ENCODE measurements around the gene LRRC4C.
"Not testable (repeated sequence)": the region's sequence is repeated elsewhere in the genome, so short reads cannot be mapped to it uniquely, and the experiment has no call there.

The LRRC4C gene

DNA sequence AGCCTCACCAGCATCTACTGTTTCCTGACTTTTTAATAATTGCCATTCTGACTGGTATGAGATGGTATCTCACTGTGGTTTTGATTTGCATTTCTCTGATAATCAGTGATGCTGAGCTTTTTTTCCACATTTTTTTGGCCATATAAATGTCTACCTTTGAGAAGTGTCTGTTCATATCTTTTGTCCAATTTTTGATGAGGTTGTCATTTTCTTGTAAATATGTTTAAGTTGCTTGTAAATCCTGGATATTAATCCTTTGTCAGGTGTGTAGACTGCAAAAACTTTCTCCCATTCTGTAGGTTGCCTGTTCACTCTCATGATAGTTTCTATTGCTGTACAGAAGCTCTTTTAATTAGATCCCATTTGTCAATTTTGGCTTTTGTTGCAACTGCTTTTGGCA is 439.8 kb downstream of the LRRC4C start:
- not testable (repeated sequence) for H4K91ac ChIP-seq (ENCODE audit: low read length); H3K9ac ChIP-seq (ENCODE audit: low read length); H2BK120ac ChIP-seq (ENCODE audit: low read depth, low read length); H3K23ac ChIP-seq (ENCODE audit: low read length in 2 of 2); H3K27me3 ChIP-seq (ENCODE audit: control insufficient read depth in 1 of 2, insufficient read depth in 1 of 2, low read length in 2 of 2); H4K8ac ChIP-seq (ENCODE audit: low read length); H3K14ac ChIP-seq (ENCODE audit: low read length in 2 of 2); H3K4me1 ChIP-seq (ENCODE audit: control insufficient read depth, insufficient read depth, low read depth, low read length); H3K4me3 ChIP-seq (ENCODE audit: insufficient read depth in 1 of 2, low read depth in 1 of 2, low read length in 2 of 2); H2AK5ac ChIP-seq (ENCODE audit: low read length, severe bottlenecking); H2AFZ ChIP-seq (ENCODE audit: low read depth, low read length); H3K27ac ChIP-seq (ENCODE audit: low read length, poor library complexity, severe bottlenecking); H3K79me1 ChIP-seq (replicated peaks; ENCODE audit: low read length, poor library complexity, severe bottlenecking); H3K18ac ChIP-seq (ENCODE audit: low read depth in 1 of 2, low read length in 2 of 2); H3K4ac ChIP-seq (ENCODE audit: low read depth in 1 of 2, low read length in 2 of 2); H2BK15ac ChIP-seq (ENCODE audit: low read depth, poor library complexity, severe bottlenecking); H2BK5ac ChIP-seq (ENCODE audit: low read depth, low read length, poor library complexity, severe bottlenecking); H3K36me3 ChIP-seq (ENCODE audit: control insufficient read depth in 1 of 2, insufficient read depth in 2 of 2, low read depth in 1 of 2, low read length in 2 of 2); H3K9me3 ChIP-seq (ENCODE audit: control insufficient read depth, low read length); H2BK12ac ChIP-seq (ENCODE audit: low read length in 2 of 2); DNase-seq; H3K4me2 ChIP-seq (ENCODE audit: low read length, poor library complexity, severe bottlenecking)

DNA sequence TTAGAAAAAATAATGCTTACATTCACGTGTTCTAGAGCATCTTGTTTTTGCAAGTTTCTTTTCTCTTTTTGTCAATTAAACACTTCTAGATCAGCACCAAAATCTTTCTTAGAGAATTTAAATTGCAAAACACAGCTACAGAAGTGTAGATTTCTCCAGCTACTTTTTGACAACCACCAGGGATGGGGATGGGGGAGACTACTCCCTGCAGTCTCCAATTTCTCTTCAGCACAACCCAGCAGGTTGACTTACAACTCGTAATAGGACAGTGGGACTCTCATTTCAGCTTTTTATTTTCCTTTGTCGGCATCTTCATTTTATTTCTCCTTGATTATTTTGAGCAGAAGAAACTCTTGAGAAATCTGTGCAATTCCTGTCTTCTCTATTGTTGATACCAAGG is 441.2 kb downstream of the LRRC4C start:
- Histone ChIP-seq H4K91ac (ENCODE audit: low read length) (no peak overlapping the region), H3K14ac (ENCODE audit: low read length in 2 of 2) (no peak overlapping the region), H2BK5ac (ENCODE audit: low read depth, low read length, poor library complexity, severe bottlenecking) (no peak overlapping the region), H2AK5ac (ENCODE audit: low read length, severe bottlenecking) (no peak overlapping the region), H3K4me2 (ENCODE audit: low read length, poor library complexity, severe bottlenecking) (no peak overlapping the region), H3K79me1 (replicated peaks; ENCODE audit: low read length, poor library complexity, severe bottlenecking) (no peaks in the 10 kb centered on the region), H3K27me3 (ENCODE audit: control insufficient read depth in 1 of 2, insufficient read depth in 1 of 2, low read length in 2 of 2) (no peaks in the 10 kb centered on the region), H3K9me3 (ENCODE audit: control insufficient read depth, low read length) (peaks cover 3% of the 10 kb centered on the region), H2AFZ (ENCODE audit: low read depth, low read length) (no peak overlapping the region), H2BK15ac (ENCODE audit: low read depth, poor library complexity, severe bottlenecking) (no peak overlapping the region), H3K27ac (ENCODE audit: low read length, poor library complexity, severe bottlenecking) (no peak overlapping the region), H2BK120ac (ENCODE audit: low read depth, low read length) (no peak overlapping the region), H3K9ac (ENCODE audit: low read length) (no peak overlapping the region), H3K18ac (ENCODE audit: low read depth in 1 of 2, low read length in 2 of 2) (no peak overlapping the region), H4K8ac (ENCODE audit: low read length) (no peak overlapping the region), H3K36me3 (ENCODE audit: control insufficient read depth in 1 of 2, insufficient read depth in 2 of 2, low read depth in 1 of 2, low read length in 2 of 2) (no peaks in the 10 kb centered on the region), H3K4ac (ENCODE audit: low read depth in 1 of 2, low read length in 2 of 2) (no peak overlapping the region), H2BK12ac (ENCODE audit: low read length in 2 of 2) (no peak overlapping the region), H3K23ac (ENCODE audit: low read length in 2 of 2) (no peak overlapping the region), H3K4me3 (ENCODE audit: insufficient read depth in 1 of 2, low read depth in 1 of 2, low read length in 2 of 2) (no peak overlapping the region), H3K4me1 (ENCODE audit: control insufficient read depth, insufficient read depth, low read depth, low read length) (no peaks in the 10 kb centered on the region)
- WGBS, result 49% methylated on average over 2 of the region's 3 CpGs
- DNase-seq, result no peak

DNA sequence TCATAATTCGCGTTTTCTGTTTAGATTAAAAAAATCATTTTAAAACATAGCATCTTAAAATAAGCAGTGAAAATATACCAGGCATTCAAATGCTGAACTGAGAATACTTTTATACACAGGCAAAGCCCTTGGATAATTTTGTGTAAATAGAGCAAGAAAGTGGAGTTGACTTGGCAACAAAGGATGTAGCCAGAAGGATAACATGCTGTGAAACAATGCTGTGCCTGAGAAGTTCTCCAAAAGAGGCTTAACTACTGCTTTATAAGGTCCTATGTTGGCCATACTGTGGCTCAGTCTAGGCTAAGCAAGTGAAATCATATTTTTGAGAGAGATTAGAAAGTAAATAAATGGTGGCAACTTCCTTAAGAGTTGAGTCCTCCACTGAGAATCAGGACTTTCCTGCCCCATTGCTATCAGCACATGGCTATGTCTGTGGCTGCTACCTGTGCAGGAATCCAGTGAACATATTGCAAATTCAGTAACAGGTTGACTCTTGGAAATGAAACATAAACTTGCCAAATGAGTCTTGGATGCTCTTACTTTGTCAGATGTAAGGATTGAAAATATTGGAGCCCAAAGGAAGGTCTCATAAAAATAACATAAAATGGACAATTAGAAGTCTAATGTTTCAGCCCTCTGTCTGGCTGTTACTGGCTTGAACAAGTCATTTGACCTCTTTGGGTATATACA is 448.9 kb downstream of the LRRC4C start:
- Histone ChIP-seq H3K4ac (ENCODE audit: low read depth in 1 of 2, low read length in 2 of 2) (no peak overlapping the region), H3K23ac (ENCODE audit: low read length in 2 of 2) (no peak overlapping the region), H2AFZ (ENCODE audit: low read depth, low read length) (no peak overlapping the region), H2BK5ac (ENCODE audit: low read depth, low read length, poor library complexity, severe bottlenecking) (no peak overlapping the region), H2BK15ac (ENCODE audit: low read depth, poor library complexity, severe bottlenecking) (no peak overlapping the region), H3K9ac (ENCODE audit: low read length) (no peak overlapping the region), H3K79me1 (replicated peaks; ENCODE audit: low read length, poor library complexity, severe bottlenecking) (no peaks in the 10 kb centered on the region), H2AK5ac (ENCODE audit: low read length, severe bottlenecking) (no peak overlapping the region), H3K4me2 (ENCODE audit: low read length, poor library complexity, severe bottlenecking) (no peak overlapping the region), H4K8ac (ENCODE audit: low read length) (no peak overlapping the region), H3K4me1 (ENCODE audit: control insufficient read depth, insufficient read depth, low read depth, low read length) (no peaks in the 10 kb centered on the region), H3K4me3 (ENCODE audit: insufficient read depth in 1 of 2, low read depth in 1 of 2, low read length in 2 of 2) (no peak overlapping the region), H3K18ac (ENCODE audit: low read depth in 1 of 2, low read length in 2 of 2) (no peak overlapping the region), H3K14ac (ENCODE audit: low read length in 2 of 2) (no peak overlapping the region), H2BK120ac (ENCODE audit: low read depth, low read length) (no peak overlapping the region), H3K27me3 (ENCODE audit: control insufficient read depth in 1 of 2, insufficient read depth in 1 of 2, low read length in 2 of 2) (no peaks in the 10 kb centered on the region), H3K9me3 (ENCODE audit: control insufficient read depth, low read length) (peaks cover 3% of the 10 kb centered on the region), H2BK12ac (ENCODE audit: low read length in 2 of 2) (no peak overlapping the region), H3K36me3 (ENCODE audit: control insufficient read depth in 1 of 2, insufficient read depth in 2 of 2, low read depth in 1 of 2, low read length in 2 of 2) (no peaks in the 10 kb centered on the region), H3K27ac (ENCODE audit: low read length, poor library complexity, severe bottlenecking) (no peak overlapping the region), H4K91ac (ENCODE audit: low read length) (no peak overlapping the region)
- DNase-seq, result no peak
- WGBS, result no CpG with 5 or more reads among the region's 2 CpGs

DNA sequence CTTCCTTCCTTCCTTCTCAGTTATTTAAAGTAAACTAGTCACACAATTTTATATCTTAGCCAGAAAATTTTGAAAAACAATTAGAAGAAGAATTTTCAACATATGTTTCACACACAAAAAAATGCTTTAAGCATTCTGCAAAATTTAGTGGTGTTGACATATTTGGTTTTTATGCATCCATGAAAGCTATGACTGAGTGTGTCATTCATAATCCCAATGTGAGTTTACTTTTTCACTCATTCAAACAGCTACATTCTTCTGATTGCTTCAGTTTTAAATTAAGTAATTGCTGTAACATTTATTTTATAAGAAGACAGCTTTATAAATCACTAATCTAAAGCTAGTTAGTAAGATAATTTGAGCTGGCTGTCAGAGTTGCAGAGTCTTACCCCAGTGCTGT is 453.5 kb downstream of the LRRC4C start:
- no peak overlapping the region for H3K23ac ChIP-seq (ENCODE audit: low read length in 2 of 2)
- H3K4me3 ChIP-seq (ENCODE audit: insufficient read depth in 1 of 2, low read depth in 1 of 2, low read length in 2 of 2), result no peak overlapping the region
- no peak overlapping the region for H3K14ac ChIP-seq (ENCODE audit: low read length in 2 of 2)
- H2AFZ ChIP-seq (ENCODE audit: low read depth, low read length), result no peak overlapping the region
- no peak overlapping the region for H3K4ac ChIP-seq (ENCODE audit: low read depth in 1 of 2, low read length in 2 of 2)
- H2BK120ac ChIP-seq (ENCODE audit: low read depth, low read length), result no peak overlapping the region
- no peak overlapping the region for H2BK5ac ChIP-seq (ENCODE audit: low read depth, low read length, poor library complexity, severe bottlenecking)
- no peaks in the 10 kb centered on the region for H3K36me3 ChIP-seq (ENCODE audit: control insufficient read depth in 1 of 2, insufficient read depth in 2 of 2, low read depth in 1 of 2, low read length in 2 of 2)
- no peaks in the 10 kb centered on the region for H3K4me1 ChIP-seq (ENCODE audit: control insufficient read depth, insufficient read depth, low read depth, low read length)
- H3K27me3 ChIP-seq (ENCODE audit: control insufficient read depth in 1 of 2, insufficient read depth in 1 of 2, low read length in 2 of 2), result no peaks in the 10 kb centered on the region
- H3K9ac ChIP-seq (ENCODE audit: low read length), result no peak overlapping the region
- H2BK15ac ChIP-seq (ENCODE audit: low read depth, poor library complexity, severe bottlenecking), result no peak overlapping the region
- no peak for DNase-seq
- H3K4me2 ChIP-seq (ENCODE audit: low read length, poor library complexity, severe bottlenecking), result no peak overlapping the region
- H2BK12ac ChIP-seq (ENCODE audit: low read length in 2 of 2), result no peak overlapping the region
- H4K8ac ChIP-seq (ENCODE audit: low read length), result no peak overlapping the region
- no peak overlapping the region for H3K18ac ChIP-seq (ENCODE audit: low read depth in 1 of 2, low read length in 2 of 2)
- no peaks in the 10 kb centered on the region for H3K9me3 ChIP-seq (ENCODE audit: control insufficient read depth, low read length)
- no peak overlapping the region for H3K27ac ChIP-seq (ENCODE audit: low read length, poor library complexity, severe bottlenecking)
- H3K79me1 ChIP-seq (replicated peaks; ENCODE audit: low read length, poor library complexity, severe bottlenecking), result no peaks in the 10 kb centered on the region
- no peak overlapping the region for H4K91ac ChIP-seq (ENCODE audit: low read length)
- H2AK5ac ChIP-seq (ENCODE audit: low read length, severe bottlenecking), result no peak overlapping the region

All from mesenchymal stem cell (in vitro differentiated cells and primary cell).